Aorta (tissue), 5 donors: Measurements from ENCODE around the gene B3GALNT2. TPM values are rescaled to one million over a fixed set of nuclear protein-coding genes. Genes with fewer than 3 reads are reported as not detected.

Source experiments
- ATAC-seq: fragments of 200-7000 bp; cut with Tn5 transposase; one replicate; pipeline ENCODE4 v1.9.1; 2022; ENCODE audit warnings: moderate library complexity; ENCODE audit not compliant: low FRiP score
- DNase-seq, 2 donors: peaks; one replicate each; pipeline ENCODE4 v3.0.0-alpha.2; 2020
- H3K27ac ChIP-seq, 2 donors: one replicate each; pipeline ENCODE4 v1.5.1; 2013; ENCODE audit warnings: low read length in 2 of 2, mild to moderate bottlenecking in 2 of 2, moderate library complexity in 2 of 2, control low read depth in 1 of 2, inconsistent platforms in 1 of 2, low read depth in 1 of 2
- H3K27me3 ChIP-seq, 2 donors: one replicate each; pipeline ENCODE4 v1.6.1; 2013; ENCODE audit warnings: control low read depth in 1 of 2, low read length in 1 of 2, mild to moderate bottlenecking in 1 of 2, moderate library complexity in 1 of 2; ENCODE audit not compliant: insufficient read depth in 2 of 2, control insufficient read depth in 1 of 2
- H3K36me3 ChIP-seq, 2 donors: one replicate each; pipeline ENCODE4 v1.6.1; 2013; ENCODE audit warnings: control low read depth in 1 of 2, low read length in 1 of 2, mild to moderate bottlenecking in 1 of 2; ENCODE audit not compliant: insufficient read depth in 2 of 2, control insufficient read depth in 1 of 2
- H3K4me1 ChIP-seq, 2 donors: one replicate each; pipeline ENCODE4 v1.6.1; 2013; ENCODE audit warnings: low read length in 2 of 2, control low read depth in 1 of 2, mild to moderate bottlenecking in 1 of 2, moderate library complexity in 1 of 2; ENCODE audit not compliant: insufficient read depth in 2 of 2, control insufficient read depth in 1 of 2
- H3K4me3 ChIP-seq, 2 donors: one replicate each; pipeline ENCODE4 v1.5.1; 2013; ENCODE audit warnings: low read length in 2 of 2, control low read depth in 1 of 2, mild to moderate bottlenecking in 1 of 2
- H3K9me3 ChIP-seq: one replicate; pipeline ENCODE4 v1.6.1; 2013; ENCODE audit warnings: mild to moderate bottlenecking, low read length; ENCODE audit not compliant: control insufficient read depth
- WGBS, 2 donors: extraction: QIAGEN DNeasy Blood & Tissue Kit; methylation state at CpG; one replicate each; pipeline ENCODE4 v1.1.7; 2013; 5-methylcytosine and 5-hydroxymethylcytosine counted together
- intact Hi-C, 2 donors: fragments of 100-400 bp; cut with DNase I; formaldehyde crosslinking; loops; one replicate each; pipeline versions ENCODE4 v1.14.2 to v1.15.0; 2022
- polyA plus RNA-seq, 2 donors: library from polyadenylated mRNA; stranded (reverse); fragments of 200-250 nt; gene quantifications; one replicate each; pipeline ENCODE4 v1.2.3, GENCODE V29; 2013
- total RNA-seq, 2 donors: library from RNA; stranded (reverse); fragmentation: NEBNext Ultra II Directional; extraction: Animal tissue kit (Norgen Biotek cat#: 25700); gene quantifications; one replicate each; pipeline ENCODE4 v1.2.1, GENCODE V29; 2021
- donor health status: healthy with polysubstance abuse.
- donor health status: Bipolar disorder and iron deficiency.
- donor health status: DM: no; HTN: no; CAD: no.
- donor health status: DM: no; HTN: no; CAD: no.
- donor health status: DM: yes; HTN: yes; CAD: no.

Gene B3GALNT2
- total and polyA plus RNA-seq, 4 donors: 10.0 to 44.6 (median 24.7) TPM

- 89 to 92% methylated on average over 5 of the region's 5 CpGs for WGBS, 2 donors
- DNase-seq (no peak), ATAC-seq (no peak)
- peaks cover 0 to 2% of the 10 kb centered on the region in 2 donors for H3K36me3 ChIP-seq
- H3K4me3 ChIP-seq: no peak overlapping the region
- H3K4me1 ChIP-seq: no peaks in the 10 kb centered on the region
- intact Hi-C loops: no loop called here
- H3K9me3 ChIP-seq: no peaks in the 10 kb centered on the region
- H3K27me3 ChIP-seq: no peaks in the 10 kb centered on the region
- H3K27ac ChIP-seq: no peak overlapping the region
Measured at GRCh38 chr1:235429143-235429542, 75.1 kb downstream of the B3GALNT2 start.

- intact Hi-C loops: no loop called here
- Histone ChIP-seq H3K4me1 (no peaks in the 10 kb centered on the region), H3K36me3 (no peaks in the 10 kb centered on the region), H3K4me3 (no peak overlapping the region), H3K27me3 (no peaks in the 10 kb centered on the region), H3K9me3 (no peaks in the 10 kb centered on the region), H3K27ac (no peak overlapping the region)
- DNase-seq: no peak
- ATAC-seq: no peak
- 79 to 82% methylated on average over 4 of the region's 4 CpGs for WGBS, 2 donors
Measured at GRCh38 chr1:235427447-235427846, 76.8 kb downstream of the B3GALNT2 start.

- intact Hi-C loops: no loop called here
- ATAC-seq: no peak
Measured at GRCh38 chr1:235426680-235427079, 77.6 kb downstream of the B3GALNT2 start.

GRCh38 chr1:235426143-235426542 lies 78.1 kb downstream of the B3GALNT2 start:
- no peak for ATAC-seq
- Histone ChIP-seq H3K36me3 (no peaks in the 10 kb centered on the region), H3K27ac (no peak overlapping the region), H3K27me3 (no peaks in the 10 kb centered on the region), H3K9me3 (no peaks in the 10 kb centered on the region), H3K4me3 (no peak overlapping the region), H3K4me1 (no peaks in the 10 kb centered on the region)
- intact Hi-C loops: no loop called here
- 91 to 98% methylated on average over 4 of the region's 4 CpGs for WGBS, 2 donors
- no peak for DNase-seq

More at GRCh38 chr1:235426680-235427079, 77.6 kb downstream of the B3GALNT2 start:
- H3K27me3 ChIP-seq: no peaks in the 10 kb centered on the region
- no peaks in the 10 kb centered on the region for H3K9me3 ChIP-seq
- no peak overlapping the region for H3K4me3 ChIP-seq
- no peaks in the 10 kb centered on the region for H3K36me3 ChIP-seq
- no peak overlapping the region for H3K27ac ChIP-seq
- no peak for DNase-seq
- 92 to 95% methylated on average over 13 of the region's 13 CpGs for WGBS, 2 donors
- no peaks in the 10 kb centered on the region for H3K4me1 ChIP-seq

GRCh38 chr1:235425357-235425756 lies 78.9 kb downstream of the B3GALNT2 start:
- Histone ChIP-seq H3K27me3 (no peaks in the 10 kb centered on the region), H3K36me3 (no peaks in the 10 kb centered on the region), H3K9me3 (no peaks in the 10 kb centered on the region), H3K4me3 (no peak overlapping the region), H3K27ac (no peak overlapping the region), H3K4me1 (no peaks in the 10 kb centered on the region)
- DNase-seq (no peak), ATAC-seq (no peak)
- 95 to 96% methylated on average over 9 of the region's 9 CpGs for WGBS, 2 donors
- intact Hi-C loops: no loop called here

- Histone ChIP-seq H3K4me1 (no peaks in the 10 kb centered on the region), H3K36me3 (no peaks in the 10 kb centered on the region), H3K27ac (no peak overlapping the region), H3K9me3 (no peaks in the 10 kb centered on the region), H3K4me3 (no peak overlapping the region), H3K27me3 (no peaks in the 10 kb centered on the region)
- 17 to 37% methylated on average over 8 of the region's 8 CpGs for WGBS, 2 donors
- ATAC-seq: no peak
- intact Hi-C loops: no loop called here
- no peak for DNase-seq
Measured at GRCh38 chr1:235424092-235424491, 80.2 kb downstream of the B3GALNT2 start.

GRCh38 chr1:235423214-235423652 lies 81.0 kb downstream of the B3GALNT2 start:
- Histone ChIP-seq H3K27me3 (no peaks in the 10 kb centered on the region), H3K4me1 (no peaks in the 10 kb centered on the region)

GRCh38 chr1:235421751-235422150 lies 82.5 kb downstream of the B3GALNT2 start:
- Histone ChIP-seq H3K9me3 (no peaks in the 10 kb centered on the region), H3K4me3 (no peak overlapping the region), H3K4me1 (no peaks in the 10 kb centered on the region), H3K27me3 (no peaks in the 10 kb centered on the region), H3K36me3 (no peaks in the 10 kb centered on the region), H3K27ac (no peak overlapping the region)
- intact Hi-C loops: no loop called here
- DNase-seq: no peak
- 53 to 56% methylated on average over 3 of the region's 3 CpGs for WGBS, 2 donors
- no peak for ATAC-seq

More at GRCh38 chr1:235423214-235423652, 81.0 kb downstream of the B3GALNT2 start:
- Histone ChIP-seq H3K36me3 (no peaks in the 10 kb centered on the region), H3K4me3 (no peak overlapping the region), H3K27ac (no peak overlapping the region), H3K9me3 (no peaks in the 10 kb centered on the region)
- no peak for DNase-seq
- intact Hi-C loops: no loop called here
- no peak for ATAC-seq
- WGBS, 2 donors: 86% methylated on average over 12 of the region's 12 CpGs

- Histone ChIP-seq H3K9me3 (no peaks in the 10 kb centered on the region), H3K36me3 (no peaks in the 10 kb centered on the region), H3K4me3 (no peak overlapping the region), H3K27me3 (no peaks in the 10 kb centered on the region), H3K27ac (no peak overlapping the region), H3K4me1 (no peaks in the 10 kb centered on the region)
- DNase-seq (peak in 1 of 2 donors; percentile 52), ATAC-seq (peak; percentile 91)
- intact Hi-C loops: loop anchor here in 1 of 2 donors (1.0 to 10.0 kb wide), 4 partner anchors 89 to 312 kb away; partner anchors contain the start of genes ARID4B, GGPS1 and RBM34
- 5 to 6% methylated on average over 8 of the region's 8 CpGs for WGBS, 2 donors
Measured at GRCh38 chr1:235417086-235417697, 87.1 kb downstream of the B3GALNT2 start.
